ENCODE results near the gene CTNNA2. TPM values are rescaled to one million over a fixed set of nuclear protein-coding genes. Genes with fewer than 3 reads are reported as not detected.
"Not testable (repeated sequence)": the region's sequence is repeated elsewhere in the genome, so short reads cannot be mapped to it uniquely, and the experiment has no call there.

CTNNA2 gene
- total RNA-seq, 3 donors from 2014 or later: 0.29 to 4.2 (median 1.1) TPM

- no peak for TF ChIP-seq CTCF (IDR thresholded peaks at IDR 0.05)
Measured at GRCh38 chr2:80091237-80091636, 578.4 kb downstream of the CTNNA2 start.

GRCh38 chr2:80092474-80092873, 579.6 kb downstream of the CTNNA2 start:
- TF ChIP-seq CTCF (IDR thresholded peaks at IDR 0.05): no peak
- intact Hi-C loops (cut with DNase I, micrococcal nuclease): no loop called here
- DNase-seq (no peak), ATAC-seq (no peak)
- Histone ChIP-seq H3K4me1 (ENCODE audit: low read depth) (no peaks in the 10 kb centered on the region), H3K4me3 (no peak overlapping the region), H3K9me3 (no peaks in the 10 kb centered on the region), H3K36me3 (ENCODE audit: low read depth) (no peaks in the 10 kb centered on the region)

More at GRCh38 chr2:80091237-80091636, 578.4 kb downstream of the CTNNA2 start:
- no peak for ATAC-seq
- H3K4me1 ChIP-seq (ENCODE audit: low read depth): no peaks in the 10 kb centered on the region
- no peak for DNase-seq
- H3K36me3 ChIP-seq (ENCODE audit: low read depth): no peaks in the 10 kb centered on the region
- intact Hi-C loops (cut with DNase I, micrococcal nuclease): no loop called here
- H3K4me3 ChIP-seq: no peak overlapping the region
- H3K9me3 ChIP-seq: no peaks in the 10 kb centered on the region

DNA sequence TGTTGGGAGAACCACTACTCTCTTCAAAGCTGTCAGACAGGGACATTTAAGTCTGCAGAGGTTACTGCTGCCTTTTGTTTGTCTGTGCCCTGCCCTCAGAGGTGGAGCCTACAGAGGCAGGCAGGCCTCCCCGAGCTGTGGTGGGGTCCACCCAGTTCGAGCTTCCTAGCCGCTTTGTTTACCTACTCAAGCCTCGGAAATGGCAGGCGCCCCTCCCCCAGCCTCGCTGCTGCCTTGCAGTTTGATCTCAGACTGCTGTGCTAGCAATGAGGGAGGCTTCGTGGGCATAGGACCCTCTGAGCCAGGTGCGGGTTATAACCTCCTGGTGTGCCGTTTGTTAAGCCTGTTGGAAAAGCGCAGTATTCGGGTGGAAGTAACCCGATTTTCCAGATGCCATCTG, 585.7 kb downstream of the CTNNA2 start:
- H3K9me3 ChIP-seq; DNase-seq; H3K4me3 ChIP-seq; intact Hi-C loops (cut with DNase I, micrococcal nuclease); ATAC-seq; H3K4me1 ChIP-seq (ENCODE audit: low read depth); H3K36me3 ChIP-seq (ENCODE audit: low read depth): not testable (repeated sequence)

GRCh38 chr2:80102026-80102425, 589.2 kb downstream of the CTNNA2 start:
- DNase-seq: no peak
- Histone ChIP-seq H3K36me3 (ENCODE audit: low read depth) (no peaks in the 10 kb centered on the region), H3K4me1 (ENCODE audit: low read depth) (no peaks in the 10 kb centered on the region), H3K4me3 (no peak overlapping the region), H3K9me3 (no peaks in the 10 kb centered on the region)
- ATAC-seq: no peak
- TF ChIP-seq CTCF (IDR thresholded peaks at IDR 0.05): no peak
- intact Hi-C loops (cut with DNase I, micrococcal nuclease): no loop called here

DNA sequence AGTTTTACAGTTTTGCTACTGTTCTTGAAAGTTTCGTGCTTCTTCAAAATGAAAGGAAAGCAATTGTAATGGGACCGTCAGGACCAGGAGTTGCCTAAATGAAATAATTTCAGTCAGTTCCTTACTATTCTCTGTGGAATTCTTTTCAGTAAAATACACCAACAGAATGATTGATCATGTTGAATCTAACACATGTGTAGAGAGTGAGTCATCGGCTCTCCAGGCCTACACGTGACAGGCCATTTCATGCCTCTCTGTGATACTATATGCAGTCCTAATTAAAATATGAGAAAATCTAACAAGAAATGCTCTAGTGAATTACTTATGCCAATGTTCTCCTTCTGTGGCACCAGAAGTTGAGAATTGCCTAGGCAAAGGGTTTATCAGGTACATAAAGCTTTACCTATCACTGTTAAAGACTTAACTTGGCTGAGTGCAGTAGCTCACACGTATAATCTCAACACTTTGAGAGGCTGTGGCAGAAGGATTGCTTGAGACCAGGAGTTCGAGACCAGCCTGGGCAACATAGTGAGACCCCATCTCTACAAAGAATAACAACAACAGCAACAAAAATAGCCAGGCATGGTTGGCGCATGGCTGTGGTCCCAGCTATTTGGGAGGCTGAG, 592.3 kb downstream of the CTNNA2 start:
- ATAC-seq: no peak
- Histone ChIP-seq H3K9me3 (no peaks in the 10 kb centered on the region), H3K4me3 (no peak overlapping the region), H3K4me1 (ENCODE audit: low read depth) (no peaks in the 10 kb centered on the region), H3K36me3 (ENCODE audit: low read depth) (no peaks in the 10 kb centered on the region)
- DNase-seq: no peak
- no peak for TF ChIP-seq CTCF (IDR thresholded peaks at IDR 0.05)
- intact Hi-C loops (cut with DNase I, micrococcal nuclease): no loop called here

DNA sequence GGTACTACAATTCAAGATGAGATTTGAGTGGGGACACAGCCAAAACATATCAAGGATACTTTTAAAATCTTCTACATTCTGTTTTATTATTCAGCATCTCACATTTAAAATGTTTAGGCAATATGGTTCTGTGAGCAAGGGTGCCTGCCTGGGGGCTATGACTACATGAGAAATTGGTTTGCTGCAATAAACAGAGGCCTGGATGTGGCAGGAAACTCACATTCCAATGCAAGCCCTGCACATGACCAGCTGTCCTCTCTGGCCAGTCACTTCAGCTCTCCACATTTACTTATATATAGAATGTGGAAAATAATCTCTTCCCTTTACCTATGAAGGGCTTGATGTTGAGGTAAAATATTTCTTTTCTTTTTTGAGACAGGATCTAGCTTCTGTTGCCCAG, 598.3 kb downstream of the CTNNA2 start:
- DNase-seq (no peak), ATAC-seq (no peak)
- H3K4me1 ChIP-seq (ENCODE audit: low read depth): no peaks in the 10 kb centered on the region
- intact Hi-C loops (cut with DNase I, micrococcal nuclease): no loop called here
- no peak for TF ChIP-seq CTCF (IDR thresholded peaks at IDR 0.05)
- no peaks in the 10 kb centered on the region for H3K36me3 ChIP-seq (ENCODE audit: low read depth)
- H3K9me3 ChIP-seq: no peaks in the 10 kb centered on the region
- no peak overlapping the region for H3K4me3 ChIP-seq
